HK-2 (cell line): ENCODE measurements around the gene DAPK2.
A peak's percentile ranks its signal among the peaks of the same experiment; 100 is the strongest.

Experiments
- DNase-seq: peaks from one replicate; pipeline ENCODE4 v3.0.0-alpha.2; 2018; ENCODE audit not compliant: unreplicated experiment

The DAPK2 gene

DNA sequence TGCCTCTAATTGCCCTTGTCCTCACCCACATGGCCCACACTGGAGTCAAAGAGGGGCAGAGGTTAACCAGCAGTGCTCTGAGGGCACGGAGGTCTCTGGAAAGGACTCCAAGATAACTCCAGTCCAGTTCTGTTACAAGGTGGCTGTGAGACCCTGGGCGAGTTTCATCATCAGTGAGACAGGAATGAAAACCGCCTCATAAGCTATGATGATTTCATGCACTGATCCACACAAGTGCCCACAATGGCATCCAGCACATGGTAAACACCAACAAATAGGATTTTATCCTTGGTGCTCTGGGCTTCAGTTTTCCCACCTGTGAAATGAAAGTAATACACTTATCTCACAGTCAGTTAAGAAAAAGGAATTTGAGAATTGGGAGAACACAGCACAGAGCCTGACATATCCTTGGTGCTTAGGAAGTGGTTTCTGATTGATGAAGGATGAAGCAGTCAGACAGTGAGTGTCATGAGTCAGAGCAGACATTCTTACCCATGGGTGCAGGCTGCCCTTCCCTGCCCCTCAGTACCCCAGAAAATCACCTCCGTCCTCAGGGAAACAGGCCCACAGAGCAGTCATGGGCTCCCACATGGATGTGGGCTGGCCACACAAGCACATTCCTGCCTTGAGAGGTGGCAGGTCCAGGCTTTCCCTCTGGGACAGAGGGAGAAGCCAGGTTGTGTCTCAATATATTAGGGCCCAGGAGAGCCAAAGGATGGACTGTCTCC lies 48.4 kb downstream of the DAPK2 start:
- peak; percentile 6 for DNase-seq

- no peak for DNase-seq
Observed at GRCh38 chr15:63996794-63997357, 49.4 kb downstream of the DAPK2 start.

DNA sequence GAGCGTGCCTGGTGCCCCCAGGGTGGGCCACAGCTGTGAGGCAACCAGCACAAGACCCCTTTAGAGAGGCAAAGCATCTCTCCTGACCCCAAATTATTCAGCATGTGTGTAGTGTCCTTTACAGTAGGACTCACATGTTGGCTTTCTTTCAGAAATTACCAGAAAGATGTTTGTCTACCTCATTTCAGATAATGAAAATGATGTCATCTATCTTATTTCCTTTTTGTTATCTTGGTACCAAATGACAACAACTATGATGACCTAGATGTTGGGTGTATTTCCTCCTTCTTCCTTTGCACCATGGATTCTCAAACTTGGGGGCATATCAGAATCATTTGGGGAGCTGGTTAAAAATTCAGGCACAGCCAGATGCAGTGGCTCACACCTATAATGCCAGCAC lies 50.5 kb downstream of the DAPK2 start:
- DNase-seq = no peak

GRCh38 chr15:63994073-63994600 lies 52.1 kb downstream of the DAPK2 start:
- no peak for DNase-seq

- no peak for DNase-seq
Observed at GRCh38 chr15:63992300-63992699, 54.0 kb downstream of the DAPK2 start.

GRCh38 chr15:63991706-63992105 lies 54.6 kb downstream of the DAPK2 start:
- DNase-seq = no peak

- no peak for DNase-seq
Observed at GRCh38 chr15:63990454-63990853, 55.8 kb downstream of the DAPK2 start.

DNA sequence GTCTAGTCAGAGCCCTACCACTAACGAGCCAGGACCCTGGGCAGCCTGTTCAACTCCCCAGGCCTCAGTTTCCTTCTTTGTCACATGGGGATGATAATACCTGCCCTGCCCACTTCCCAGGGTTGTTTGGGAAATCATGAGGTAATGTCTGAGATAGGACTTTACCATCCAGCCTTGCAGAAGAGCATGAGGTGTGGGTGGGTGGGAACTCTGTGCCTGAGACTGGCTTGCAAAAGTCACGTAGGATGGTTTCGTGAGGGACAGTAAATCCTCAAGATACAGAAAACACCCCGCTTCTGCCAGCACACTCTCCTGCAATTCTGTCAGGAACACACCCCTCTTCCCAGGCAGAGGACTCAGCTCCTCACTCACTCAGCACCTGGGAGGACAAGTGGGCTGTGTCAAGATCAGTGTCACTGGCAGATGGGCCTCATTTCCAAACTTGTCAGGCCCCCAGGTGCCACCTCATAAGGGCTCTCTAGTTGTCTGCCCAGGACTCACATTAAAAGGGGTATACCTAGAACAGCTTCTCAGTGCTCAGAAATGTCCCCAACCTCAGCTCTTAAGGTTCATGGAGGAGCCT lies 58.4 kb downstream of the DAPK2 start:
- no peak for DNase-seq

- no peak for DNase-seq
Observed at GRCh38 chr15:63986751-63987341, 59.4 kb downstream of the DAPK2 start.

- no peak for DNase-seq
Observed at GRCh38 chr15:63986185-63986680, 60.1 kb downstream of the DAPK2 start.

DNA sequence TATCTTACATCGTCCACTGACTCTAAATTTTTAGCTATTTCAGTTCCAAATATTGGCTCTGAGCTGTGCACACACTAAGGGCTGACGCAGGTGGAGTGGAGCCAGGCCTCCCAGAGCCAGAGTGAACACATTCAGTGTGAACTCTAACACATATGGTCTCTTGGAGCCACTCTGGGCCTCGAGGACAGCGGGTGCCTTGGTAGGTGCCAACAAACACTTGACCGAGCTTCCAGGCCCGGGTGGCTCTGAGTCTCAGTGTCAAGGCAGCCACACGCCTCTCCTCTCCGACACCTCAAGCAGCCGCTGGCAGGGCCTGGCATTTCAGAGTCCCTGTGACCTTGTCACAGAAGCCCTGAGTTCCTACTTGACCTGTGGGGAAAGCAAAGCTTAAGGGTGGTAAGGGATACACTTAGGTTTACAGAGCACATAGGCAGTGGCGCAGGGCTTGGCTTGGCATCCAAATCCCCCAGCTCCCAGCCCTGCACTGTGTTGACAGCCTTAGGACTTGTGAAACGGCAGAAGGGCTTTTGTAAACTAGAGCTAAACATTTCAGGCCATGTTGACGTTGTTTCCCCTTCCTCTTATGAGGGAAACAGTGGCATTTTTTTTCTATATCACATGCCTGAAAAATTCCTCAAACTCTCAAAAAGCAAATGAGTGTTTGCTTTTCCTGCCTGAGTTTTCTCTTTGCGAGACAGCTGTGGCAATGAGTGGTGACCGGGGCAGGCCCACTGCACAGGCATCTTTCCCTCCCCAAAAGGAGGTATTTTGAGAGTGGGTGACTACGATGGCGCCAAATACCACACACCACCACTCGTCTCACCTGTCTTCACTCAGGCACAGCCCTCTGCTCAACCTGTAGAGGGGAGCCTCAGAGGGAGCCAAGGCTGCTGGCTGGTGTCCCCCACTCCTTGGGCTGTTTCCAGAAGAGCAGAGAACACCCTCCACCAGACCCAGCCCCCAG lies 60.8 kb downstream of the DAPK2 start:
- DNase-seq = no peak

GRCh38 chr15:63984331-63984730 lies 62.0 kb downstream of the DAPK2 start:
- DNase-seq = no peak

DNA sequence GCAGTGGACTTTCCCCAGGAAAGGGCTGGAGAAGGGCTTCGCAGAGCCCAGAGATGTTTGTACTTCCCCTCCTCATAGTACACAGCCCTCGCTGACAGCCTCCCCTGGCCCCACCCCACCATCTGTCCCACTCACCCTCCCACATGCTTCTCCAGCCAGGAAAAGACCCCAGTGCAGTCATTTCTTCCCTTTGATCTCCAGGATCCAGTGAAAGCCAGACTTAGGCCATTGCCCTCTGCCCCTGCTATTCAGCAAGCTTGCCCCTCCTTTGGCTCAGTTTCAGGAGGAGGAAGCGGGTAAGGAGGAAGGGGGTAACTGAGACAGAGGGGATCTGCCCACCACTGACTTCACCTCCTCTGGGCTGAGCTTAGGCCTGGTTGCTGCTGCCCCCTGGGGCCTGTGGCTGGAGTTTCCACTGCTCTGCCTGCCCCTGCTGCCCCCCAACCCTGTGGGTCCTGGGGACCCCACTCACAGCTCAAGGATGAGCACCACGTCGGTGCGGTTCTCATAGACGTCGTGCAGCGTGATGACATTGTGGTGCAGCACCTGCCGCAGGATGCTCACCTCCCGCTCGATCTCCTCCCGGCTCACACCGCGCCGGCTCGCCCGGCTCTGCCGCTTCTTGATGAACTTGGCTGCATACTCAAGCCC lies 63.1 kb downstream of the DAPK2 start:
- no peak for DNase-seq

- DNase-seq = no peak
Observed at GRCh38 chr15:63982381-63982854, 63.9 kb downstream of the DAPK2 start.

GRCh38 chr15:63981596-63982320 lies 64.5 kb downstream of the DAPK2 start:
- DNase-seq = no peak

DNA sequence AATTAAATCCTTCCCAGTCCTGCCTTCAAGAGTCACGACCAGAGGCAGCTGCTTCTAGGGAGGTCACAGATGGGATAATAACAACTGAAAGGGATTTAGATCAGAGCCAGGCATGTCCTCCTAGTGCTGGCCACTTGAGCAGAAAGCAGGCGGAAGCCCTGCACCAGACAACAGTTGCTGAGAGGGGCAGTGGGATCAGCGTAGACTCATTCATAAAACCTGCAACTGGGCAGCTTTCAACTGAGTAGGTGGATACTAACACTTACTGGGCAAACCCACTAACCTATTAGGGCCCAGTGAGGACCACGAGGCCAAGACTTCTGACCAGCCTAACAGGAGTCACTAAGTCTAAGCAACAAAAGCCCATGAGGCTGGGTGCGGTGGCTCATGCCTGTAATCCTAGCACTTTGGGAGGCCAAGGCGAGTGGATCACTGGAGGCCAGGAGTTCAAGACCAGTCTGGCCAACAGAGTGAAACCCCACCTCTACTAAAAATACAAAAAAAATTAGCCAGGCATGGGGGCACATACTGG lies 67.0 kb downstream of the DAPK2 start:
- no peak for DNase-seq

DNA sequence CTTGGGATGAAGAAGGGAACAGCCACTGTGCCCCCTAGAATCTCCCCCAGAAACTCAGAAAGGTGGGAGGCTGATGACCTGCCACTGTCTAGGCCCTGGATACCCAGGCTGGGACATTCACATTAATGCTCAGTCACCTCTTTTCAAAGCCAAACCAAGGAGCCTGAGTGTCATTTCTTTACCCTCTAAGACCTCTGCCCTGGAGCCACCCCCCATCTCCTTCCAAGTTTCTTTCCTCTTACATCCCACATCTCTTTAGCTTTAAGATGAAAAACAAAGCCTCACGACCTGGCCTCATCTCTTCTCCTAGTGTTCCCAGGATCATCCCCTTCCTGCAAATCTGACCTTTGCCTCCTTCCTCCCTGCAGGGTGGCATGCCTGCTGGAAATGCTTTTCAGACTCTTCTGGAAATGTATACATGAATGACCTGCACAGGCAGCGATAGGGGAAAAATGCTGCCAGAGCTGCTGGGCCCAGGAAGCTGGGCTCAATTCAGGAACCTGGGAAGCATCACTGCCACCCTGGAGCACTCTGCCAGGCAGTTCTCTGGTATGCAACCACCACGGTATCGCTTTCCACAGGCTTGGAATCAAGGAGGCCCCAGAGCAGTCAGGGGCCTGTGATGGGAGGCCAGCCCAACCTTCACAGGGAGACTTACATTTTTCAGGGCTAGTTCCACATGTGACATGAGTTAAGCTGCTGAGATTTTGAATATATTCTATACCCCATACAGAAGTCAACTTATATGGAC lies 67.6 kb downstream of the DAPK2 start:
- no peak for DNase-seq

DNA sequence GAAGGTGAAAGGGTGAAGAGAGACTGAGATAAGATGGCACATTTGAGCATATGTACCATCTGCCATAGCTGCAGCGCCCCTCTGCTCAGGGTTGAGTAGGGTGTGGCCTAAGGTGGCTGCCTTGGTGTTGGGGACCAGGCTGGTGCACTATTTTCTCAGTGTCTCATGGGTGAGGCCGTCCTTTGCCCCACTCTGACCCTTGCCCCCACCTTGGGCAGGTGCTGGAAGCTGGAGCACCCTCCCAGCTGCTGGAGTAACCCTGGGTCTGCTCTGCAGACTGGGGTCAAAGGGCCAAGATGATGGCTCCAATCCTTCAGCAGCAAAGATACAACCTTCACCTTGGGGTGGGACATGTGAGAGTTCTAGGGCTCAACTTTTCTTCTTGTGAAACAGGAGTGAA lies 69.2 kb downstream of the DAPK2 start:
- no peak for DNase-seq

DNA sequence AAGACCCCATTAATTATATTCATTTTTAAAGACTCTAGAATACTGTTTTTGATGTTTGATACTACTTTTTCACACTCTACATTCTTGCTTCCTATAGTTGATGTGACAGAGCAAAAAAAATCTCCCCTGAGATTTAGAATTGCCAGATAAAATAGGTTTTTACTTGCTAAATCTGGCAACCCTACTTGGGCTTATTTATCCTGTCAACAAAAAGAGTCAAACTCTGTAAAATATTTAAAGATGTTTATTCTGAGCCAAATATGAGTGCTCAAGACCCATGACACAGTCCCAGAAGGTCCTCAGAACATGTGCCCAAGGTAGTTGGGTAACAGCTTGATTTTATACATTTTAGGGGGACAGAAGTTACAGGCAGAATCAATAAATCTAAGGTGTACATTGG lies 72.3 kb downstream of the DAPK2 start:
- DNase-seq = no peak
